Germinal center (tissue), 1 donor: ENCODE results near the gene CYFIP1.
"Not testable (repeated sequence)": the region's sequence is repeated elsewhere in the genome, so short reads cannot be mapped to it uniquely, and the experiment has no call there.

ENCODE experiments used
- DNase-seq: peaks from one replicate; pipeline ENCODE4 v3.0.0; 2012; ENCODE audit warnings: mixed read lengths, low spot score

The CYFIP1 gene

GRCh38 chr15:22980189-22981050 lies at the start of gene CYFIP1:
TSS of gene CYFIP1 (minus strand) at chr15:22980368. CDS start at chr15:22947285, 33,083 bp downstream.
- DNase-seq = peak; percentile 30

- no peak for DNase-seq
These were observed 46.0 kb upstream of the CYFIP1 start for GRCh38 chr15:23026218-23026617.

DNA sequence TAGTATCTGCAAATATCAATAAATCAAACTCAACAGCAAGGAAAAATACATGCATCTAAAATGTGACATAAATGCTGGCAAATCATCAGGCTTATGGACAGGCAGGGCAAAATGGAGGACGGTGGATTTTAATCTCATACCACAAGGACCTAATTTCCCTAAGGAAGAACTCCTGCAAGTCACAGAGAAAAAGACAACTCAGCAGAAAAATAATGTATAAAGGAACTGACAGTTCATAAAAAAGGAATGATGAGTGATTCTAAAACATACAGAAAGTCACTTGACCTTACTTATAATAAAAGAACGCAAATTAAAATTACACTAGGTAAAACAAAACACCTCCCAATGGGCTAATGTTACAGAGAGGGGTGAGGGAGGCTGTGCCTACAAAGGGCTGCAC lies 42.0 kb upstream of the CYFIP1 start:
- DNase-seq = no peak

DNA sequence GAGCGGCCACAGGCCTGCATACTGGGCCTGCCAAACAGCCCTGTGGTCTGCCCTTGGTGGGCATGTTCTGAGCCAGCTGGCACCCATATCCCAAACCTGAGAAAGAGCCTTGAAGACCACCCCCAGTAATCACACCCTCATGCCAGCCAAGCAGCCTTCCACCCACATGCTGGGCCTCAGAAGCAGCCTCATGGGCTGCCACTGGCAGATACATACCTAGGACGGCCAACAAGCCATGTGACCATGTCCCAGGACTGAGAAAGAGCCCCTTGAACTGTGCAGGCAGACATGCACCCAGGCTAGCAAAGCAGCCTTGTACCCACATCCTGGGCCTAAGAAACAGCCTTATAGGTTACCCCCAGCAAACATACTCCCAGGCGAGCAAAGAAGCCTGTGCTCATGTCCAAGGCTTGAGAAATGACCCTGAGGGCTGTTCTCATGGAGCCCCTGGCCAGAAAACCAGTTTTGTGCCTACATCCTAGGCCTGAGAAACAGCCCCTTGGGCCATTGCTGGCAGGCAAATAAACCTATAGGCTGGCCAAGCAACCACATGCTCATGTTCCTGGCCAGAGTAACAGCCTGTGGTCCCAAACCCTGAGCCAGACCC lies 34.3 kb upstream of the CYFIP1 start:
- no peak for DNase-seq

DNA sequence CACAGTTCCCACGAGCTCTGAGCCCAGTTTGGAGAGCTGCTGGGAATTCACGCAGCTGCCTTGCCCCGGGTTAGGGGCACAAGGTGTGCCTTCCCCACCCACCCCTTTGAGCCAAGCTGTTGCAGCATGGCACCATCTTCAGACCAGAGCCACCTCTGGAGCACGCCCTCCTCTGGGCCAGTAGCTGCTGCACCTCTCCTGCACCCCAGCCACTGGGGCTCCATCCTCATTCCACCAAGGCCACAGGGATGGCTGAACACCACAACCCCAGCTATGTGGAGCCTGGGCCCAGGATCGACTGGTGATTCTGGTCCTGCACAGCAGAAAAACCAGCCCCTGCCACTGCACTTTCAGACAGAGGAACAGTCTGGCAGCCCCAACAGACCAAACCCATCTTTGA lies 33.5 kb upstream of the CYFIP1 start:
- DNase-seq = no peak

DNA sequence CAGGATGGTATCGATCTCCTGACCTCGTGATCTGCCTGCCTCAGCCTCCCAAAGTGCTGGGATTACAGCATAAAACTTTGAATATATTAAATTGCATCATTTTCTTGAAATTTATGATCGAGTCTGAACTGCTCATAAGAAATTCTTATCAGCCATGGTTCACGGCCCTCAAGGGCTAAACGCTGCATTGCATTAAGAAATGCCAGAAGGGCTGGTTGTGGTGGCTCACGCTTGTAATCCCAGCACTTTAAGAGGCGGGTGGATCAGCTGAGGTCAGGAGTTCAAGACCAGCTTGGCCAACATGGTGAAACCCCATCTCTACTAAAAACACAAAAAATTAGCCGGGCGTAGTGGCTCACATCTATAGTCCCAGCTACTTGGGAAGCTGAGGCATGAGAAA lies 32.4 kb upstream of the CYFIP1 start:
- DNase-seq = not testable (repeated sequence)

GRCh38 chr15:23003736-23004135 lies 23.6 kb upstream of the CYFIP1 start:
- DNase-seq = no peak

DNA sequence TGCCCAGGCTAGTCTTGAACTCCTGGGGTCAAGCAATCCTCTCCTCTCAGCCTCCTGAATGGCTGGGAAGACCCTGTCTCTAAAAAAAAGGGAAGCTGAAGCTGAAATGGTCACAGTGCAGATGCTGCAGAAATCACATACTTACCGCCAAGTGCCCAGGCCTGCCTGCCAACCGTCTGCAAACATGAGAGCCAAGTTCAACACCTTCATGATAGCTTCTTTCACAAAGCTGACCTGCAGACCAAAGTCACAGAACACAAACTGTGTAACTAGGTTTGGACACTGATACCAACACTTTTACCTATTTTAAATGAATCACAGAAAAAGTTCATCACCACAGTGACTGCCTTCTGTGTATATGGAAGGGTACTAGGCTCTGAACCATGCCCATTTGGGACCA lies 22.8 kb upstream of the CYFIP1 start:
- no peak for DNase-seq

- DNase-seq = no peak
These were observed 15.6 kb upstream of the CYFIP1 start for GRCh38 chr15:22995795-22996194.

GRCh38 chr15:22992024-22992326 lies 11.8 kb upstream of the CYFIP1 start:
- no peak for DNase-seq

DNA sequence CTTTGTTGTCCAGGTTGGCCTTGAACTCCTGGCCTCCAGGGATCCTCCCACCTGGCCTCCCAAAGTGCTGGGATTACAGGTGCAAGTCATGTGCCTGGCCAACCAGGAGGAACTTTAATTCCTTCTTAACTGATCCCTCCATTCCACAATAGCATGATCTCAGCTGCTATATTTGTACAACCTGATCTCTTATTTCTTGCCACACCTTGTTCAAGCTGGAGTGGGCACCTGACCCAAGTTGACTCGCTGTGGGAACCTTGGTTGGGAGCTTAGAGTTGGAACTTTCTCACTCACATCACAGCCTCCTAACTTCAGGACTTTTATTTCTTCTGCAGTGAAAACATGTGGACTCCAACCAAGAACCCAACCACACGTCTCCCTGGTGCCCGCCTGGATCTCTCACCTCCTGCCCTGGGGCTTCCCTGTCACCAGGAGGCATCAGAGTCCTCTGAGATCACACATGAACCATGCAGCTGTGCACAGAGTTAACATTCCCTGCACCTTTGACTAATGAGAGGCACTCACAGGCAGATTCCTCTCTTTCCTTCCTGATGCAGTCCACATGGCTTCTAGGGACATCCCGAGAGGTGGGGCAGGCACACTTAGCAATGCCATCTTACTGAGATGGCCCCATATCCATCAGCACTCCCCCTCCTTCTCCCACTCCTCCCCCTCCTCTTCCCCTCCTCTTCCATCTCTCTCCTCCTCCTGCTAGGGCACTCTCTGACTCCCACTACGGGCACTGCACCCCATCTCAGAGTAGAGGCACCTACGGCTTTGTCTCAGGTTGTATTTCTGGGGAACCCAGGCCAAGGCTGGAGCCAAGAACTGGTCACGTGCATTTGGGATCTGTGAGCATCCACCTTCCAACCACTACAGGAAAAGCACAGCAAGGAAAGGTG lies 9.7 kb upstream of the CYFIP1 start:
- no peak for DNase-seq

DNA sequence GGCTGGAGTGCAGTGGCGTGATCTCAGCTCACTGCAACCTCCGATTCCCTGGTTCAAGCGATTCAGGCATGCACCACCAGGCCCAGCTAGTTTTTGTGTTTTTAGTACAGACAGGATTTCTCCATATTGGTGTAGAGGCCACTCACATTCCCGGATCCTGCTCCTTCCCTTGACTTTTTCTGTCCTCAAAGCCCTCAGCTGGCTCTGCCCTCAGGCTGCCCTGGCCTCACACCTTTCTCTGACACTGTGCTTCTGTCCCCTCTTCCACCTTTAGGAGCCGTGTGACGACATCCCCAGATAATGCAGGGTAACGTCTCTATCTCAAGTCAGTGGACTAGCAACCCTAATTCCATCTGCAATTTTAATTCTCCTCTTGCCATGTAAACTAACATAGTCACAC lies 8.6 kb upstream of the CYFIP1 start:
- DNase-seq = no peak

- DNase-seq = not testable (repeated sequence)
These were observed 1.8 kb upstream of the CYFIP1 start for GRCh38 chr15:22981931-22982330.

DNA sequence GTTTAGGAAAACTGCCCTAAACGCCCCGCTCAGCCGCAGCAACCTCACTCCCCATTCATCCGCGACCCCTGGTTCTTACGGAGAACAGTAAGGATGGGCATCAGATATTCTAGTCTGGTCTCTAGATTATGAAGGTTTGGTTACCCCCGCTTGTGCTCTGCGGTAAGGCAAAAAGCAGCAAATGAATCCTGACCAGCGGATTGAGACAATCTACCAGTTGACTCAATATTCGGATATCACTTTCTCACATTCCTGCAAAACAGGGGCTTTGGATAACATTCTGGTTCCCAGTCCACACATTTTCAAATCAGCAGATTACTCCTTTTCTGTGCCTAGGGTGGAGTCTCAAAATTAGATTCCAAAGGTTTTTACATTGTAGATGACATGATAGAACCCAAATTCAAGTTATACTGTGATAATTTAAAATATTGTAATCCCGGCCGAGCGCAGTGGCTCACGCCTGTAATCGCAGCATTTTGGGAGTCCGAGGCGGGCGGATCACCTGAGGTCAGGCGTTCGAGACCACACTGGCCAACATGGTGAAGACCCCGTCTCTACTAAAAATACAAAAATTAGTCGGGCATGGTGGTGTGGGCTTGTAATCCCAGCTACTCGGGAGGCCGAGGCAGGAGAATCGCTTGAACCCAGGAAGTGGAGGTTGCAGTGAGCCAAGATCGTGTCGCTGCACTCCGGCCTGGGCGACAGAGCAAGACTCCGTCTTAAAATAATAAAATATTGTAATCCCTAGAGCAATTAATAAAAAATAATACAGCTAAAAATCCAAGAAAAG lies 1.1 kb upstream of the CYFIP1 start:
- no peak for DNase-seq

DNA sequence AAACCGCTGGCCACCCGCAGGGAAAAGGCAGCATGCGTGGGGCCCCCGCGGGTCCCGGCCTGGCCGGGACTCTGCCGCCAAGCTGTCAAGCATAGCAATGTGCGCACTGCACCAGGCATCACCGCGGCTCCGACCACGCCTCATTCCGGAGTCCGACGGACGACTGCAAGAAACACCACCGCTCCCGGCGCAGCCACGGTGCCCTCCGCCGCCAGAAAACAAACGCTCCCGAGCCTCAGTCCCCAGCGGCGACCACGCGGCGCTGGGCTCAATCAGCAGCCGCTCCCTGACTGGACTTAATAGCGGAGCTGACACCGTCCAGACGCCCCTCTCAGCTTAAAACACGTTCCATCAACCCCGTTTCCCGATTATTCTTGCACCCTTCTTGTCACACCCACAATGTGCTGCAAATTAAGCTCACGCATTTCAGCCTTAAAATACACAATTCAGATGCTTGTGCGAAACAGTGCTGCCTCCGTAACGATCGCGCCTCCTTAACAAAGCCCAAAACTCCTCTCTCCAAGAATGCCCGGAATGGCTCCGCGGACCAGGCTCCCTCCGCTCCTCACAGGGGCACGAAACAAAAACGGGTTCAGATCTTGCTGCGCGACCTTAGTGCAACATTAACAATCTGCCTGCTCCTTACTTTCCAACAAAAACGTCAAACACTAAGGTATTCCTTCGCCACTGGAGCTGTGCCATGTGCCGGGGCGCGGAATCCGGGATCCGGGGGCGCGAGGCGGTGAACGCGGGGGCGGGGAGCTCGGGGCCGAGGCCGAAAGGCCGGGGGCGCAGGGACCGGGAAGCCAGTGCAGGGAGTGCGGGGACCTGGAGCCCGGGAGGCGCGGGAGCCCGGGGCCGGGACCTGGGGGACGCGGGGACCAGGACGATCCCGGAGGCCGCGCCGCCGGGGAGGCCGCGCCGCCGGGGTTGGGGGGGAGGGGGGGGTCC lies 655 bp downstream of the CYFIP1 start:
- peak; percentile 31 for DNase-seq

DNA sequence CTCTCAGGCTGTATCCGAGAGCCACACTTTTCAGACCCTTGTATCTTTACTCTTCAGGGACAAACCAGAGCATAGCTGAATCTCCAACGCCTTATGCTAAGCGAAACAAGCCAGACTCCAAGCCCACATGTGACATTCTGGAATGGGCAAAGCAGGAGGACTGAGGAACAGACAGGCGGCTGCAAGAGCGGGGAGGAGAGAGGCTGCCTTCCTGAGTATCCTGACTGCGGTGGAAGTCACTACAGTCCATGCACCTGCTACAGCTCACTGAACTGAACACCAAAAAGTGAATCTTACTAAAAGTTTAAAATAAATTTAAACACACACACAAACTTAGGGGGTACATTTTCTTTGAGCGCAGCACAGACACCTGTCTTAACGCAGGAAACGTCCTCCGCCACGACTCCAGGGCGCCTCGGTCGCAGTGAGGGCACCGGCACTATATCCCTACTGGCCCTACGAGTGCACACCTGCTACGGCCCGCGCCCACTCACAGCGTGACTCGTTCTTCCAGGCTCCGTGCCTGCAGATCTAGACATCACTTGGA lies 1.4 kb downstream of the CYFIP1 start:
- DNase-seq = no peak

DNA sequence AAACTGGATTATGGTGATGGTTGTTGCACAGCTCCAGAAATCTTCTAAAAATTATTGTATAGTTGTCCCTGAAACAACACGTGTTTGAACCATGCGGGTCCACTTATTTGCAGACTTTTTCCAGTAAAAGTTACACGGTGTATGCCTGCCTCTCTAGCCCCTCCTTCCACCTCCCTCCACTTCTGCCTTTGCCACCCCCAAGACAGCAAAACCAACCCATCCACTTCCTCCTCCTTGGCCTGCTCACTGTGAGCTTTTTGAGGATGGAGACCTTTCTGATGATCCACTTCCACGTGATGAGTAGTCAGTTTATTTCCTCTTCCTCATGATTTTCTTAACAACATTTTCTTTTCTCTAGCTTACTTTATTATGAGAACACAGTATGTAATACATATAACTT lies 5.4 kb downstream of the CYFIP1 start:
- no peak for DNase-seq

- DNase-seq = no peak
These were observed 6.2 kb downstream of the CYFIP1 start for GRCh38 chr15:22973987-22974386.

- no peak for DNase-seq
These were observed 6.9 kb downstream of the CYFIP1 start for GRCh38 chr15:22973286-22973685.

- DNase-seq = no peak
These were observed 10.7 kb downstream of the CYFIP1 start for GRCh38 chr15:22969489-22969888.

- no peak for DNase-seq
These were observed 11.8 kb downstream of the CYFIP1 start for GRCh38 chr15:22968366-22968765.
